Ureter (tissue), 1 donor: ENCODE results near the gene CFAP69. TPM values are rescaled to one million over a fixed set of nuclear protein-coding genes. Genes with fewer than 3 reads are reported as not detected.

ENCODE experiments used
- DNase-seq: peaks from one replicate; pipeline ENCODE4 v3.0.0-alpha.2; 2020; ENCODE audit warnings: low spot score
- total RNA-seq: library from RNA; stranded (reverse); gene quantifications from one replicate; pipeline ENCODE4 v1.2.4, GENCODE V29; 2023
- donor health status: DM: yes; HTN: yes; CAD: no.

CFAP69 gene
- 9.3 TPM for total RNA-seq

GRCh38 chr7:90244909-90245851, at the start of gene CFAP69:
TSS of gene CFAP69 (plus strand) at chr7:90245174. CDS start at chr7:90245425, 251 bp downstream.
- peak; percentile 93 for DNase-seq

DNA sequence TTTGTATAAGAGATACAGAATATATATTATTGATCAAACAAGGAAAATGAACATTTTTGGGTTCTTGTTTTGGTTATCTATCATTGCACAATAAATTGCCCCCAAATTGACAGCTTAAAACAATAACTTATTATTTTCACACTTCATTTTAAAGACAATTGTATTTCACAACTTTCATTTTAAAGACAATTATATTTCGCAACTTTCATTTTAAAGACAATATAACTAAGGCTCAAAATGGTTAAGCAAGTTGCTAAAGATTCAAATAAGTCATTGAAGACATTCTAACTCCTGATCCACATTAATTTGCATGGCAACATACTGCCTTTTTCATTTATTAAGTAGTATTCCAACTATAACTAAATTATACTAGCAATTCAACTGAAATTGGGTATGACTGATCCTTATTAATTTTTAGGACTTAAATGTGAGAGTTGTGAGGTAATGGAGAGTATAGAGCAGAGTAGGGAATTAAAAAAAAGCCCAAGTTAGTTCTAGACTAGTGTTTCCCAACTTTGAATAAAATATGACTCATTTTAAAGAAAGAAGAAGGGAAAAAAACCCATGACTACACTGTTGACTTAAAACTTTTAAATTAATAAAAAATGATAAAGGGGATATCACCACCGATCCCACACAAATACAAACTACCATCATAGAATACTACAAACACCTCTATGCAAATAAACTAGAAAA, 43.3 kb upstream of the CFAP69 start:
- DNase-seq, result no peak

GRCh38 chr7:90207956-90208355, 37.0 kb upstream of the CFAP69 start:
- no peak for DNase-seq

- DNase-seq, result no peak
Measured at GRCh38 chr7:90209776-90210175, 35.2 kb upstream of the CFAP69 start.

- DNase-seq, result no peak
Measured at GRCh38 chr7:90210475-90210874, 34.5 kb upstream of the CFAP69 start.

DNA sequence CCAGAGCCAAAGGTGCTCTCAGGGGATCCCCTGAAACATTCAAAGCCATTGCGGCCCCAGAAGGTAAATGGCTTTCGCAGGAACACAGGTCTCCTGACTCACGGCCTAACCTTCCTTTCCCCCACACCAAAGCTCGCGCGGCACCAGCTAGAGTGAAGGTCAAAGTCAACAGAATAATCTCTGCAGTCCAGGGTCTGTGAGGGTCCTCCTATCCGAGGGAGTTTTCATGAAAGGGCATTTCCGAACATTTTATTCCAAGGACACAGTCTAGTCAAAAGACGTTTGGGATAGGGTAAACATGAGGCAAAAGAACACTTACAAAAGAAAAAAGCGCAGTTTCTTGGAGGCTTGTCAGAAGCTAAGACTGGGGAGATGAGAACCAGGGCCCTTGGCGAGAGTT, 34.0 kb upstream of the CFAP69 start:
- DNase-seq, result peak; percentile 43

DNA sequence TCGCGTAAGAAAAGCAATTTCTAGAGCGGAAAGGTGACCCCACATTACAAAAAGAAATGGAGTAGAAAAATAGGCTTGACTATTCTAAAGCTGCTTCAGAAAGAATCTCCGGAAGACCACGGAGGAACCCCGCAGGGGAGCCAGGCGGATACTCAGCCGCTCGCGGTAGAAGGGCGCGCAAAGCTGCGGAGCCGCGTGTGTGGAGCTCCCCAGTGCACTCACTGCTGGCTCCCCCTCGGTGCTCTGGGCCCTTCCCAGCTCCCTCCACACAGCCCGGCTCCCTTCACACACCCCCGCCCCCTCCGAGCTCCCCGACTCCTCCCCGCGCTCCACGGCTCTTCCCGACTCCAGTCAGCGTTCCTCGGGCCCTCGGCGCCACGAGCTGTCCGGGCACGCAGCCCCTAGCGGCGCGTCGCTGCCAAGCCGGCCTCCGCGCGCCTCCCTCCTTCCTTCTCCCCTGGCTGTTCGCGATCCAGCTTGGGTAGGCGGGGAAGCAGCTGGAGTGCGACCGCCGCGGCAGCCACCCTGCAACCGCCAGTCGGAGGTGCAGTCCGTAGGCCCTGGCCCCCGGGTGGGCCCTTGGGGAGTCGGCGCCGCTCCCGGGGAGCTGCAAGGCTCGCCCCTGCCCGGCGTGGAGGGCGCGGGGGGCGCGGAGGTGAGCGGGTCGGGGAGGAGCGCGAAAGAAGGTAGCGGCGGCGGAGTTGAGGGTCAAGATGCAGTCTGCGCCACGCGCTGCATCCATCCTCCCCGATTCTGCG, 33.4 kb upstream of the CFAP69 start, which contains the start of gene STEAP2:
STEAP2 (plus strand) TSS at position 350 of the 758 bp plus-strand sequence. CDS start 13,343 bp downstream, outside the sequence.
- peak; percentile 95 for DNase-seq

GRCh38 chr7:90212149-90212495, 32.9 kb upstream of the CFAP69 start:
- DNase-seq, result no peak

DNA sequence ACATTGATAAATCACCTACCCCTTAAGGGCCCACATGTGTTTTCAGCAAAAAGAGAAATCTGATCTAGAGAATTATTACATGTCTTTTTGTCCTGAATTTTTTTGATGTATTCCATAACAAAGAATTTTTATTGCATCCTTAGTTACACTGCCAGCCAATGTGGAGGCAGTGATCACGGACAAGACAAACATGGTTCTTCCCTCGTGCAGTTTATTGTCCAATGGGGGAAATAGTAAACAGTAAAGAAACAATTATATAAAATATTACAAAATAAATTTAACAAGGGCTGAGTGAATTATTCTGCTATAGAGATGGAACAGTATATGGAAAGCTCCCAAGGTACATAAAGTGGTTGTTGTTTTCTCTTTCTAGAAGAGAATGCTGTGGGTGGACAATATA, 31.5 kb upstream of the CFAP69 start:
- DNase-seq, result no peak

GRCh38 chr7:90216080-90216674, 28.8 kb upstream of the CFAP69 start:
- DNase-seq, result no peak

GRCh38 chr7:90216771-90217170, 28.2 kb upstream of the CFAP69 start:
- DNase-seq, result no peak

GRCh38 chr7:90222390-90222789, 22.6 kb upstream of the CFAP69 start:
- DNase-seq, result no peak

GRCh38 chr7:90222811-90223725, 21.9 kb upstream of the CFAP69 start:
- DNase-seq, result no peak

DNA sequence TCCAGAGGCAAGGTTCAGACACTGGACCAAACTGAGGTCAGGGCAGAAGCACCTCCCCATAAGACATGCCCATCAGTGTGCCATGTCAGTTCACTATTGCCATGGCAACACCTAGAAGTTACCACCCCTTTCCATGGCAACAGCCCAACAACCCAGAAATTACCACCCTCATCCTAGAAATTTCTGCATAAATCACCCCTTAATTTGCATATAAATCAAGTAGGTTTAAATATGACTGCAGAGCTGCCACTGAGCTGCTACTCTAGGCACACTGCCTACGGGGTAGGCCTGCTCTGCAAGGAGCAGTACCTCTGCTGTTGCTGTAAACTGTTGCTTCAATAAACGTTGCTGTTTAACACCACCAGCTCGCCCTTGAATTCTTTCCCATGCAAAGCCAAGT, 20.8 kb upstream of the CFAP69 start:
- no peak for DNase-seq

- no peak for DNase-seq
Measured at GRCh38 chr7:90225181-90225580, 19.8 kb upstream of the CFAP69 start.

GRCh38 chr7:90225601-90226000, 19.4 kb upstream of the CFAP69 start:
- DNase-seq, result no peak

DNA sequence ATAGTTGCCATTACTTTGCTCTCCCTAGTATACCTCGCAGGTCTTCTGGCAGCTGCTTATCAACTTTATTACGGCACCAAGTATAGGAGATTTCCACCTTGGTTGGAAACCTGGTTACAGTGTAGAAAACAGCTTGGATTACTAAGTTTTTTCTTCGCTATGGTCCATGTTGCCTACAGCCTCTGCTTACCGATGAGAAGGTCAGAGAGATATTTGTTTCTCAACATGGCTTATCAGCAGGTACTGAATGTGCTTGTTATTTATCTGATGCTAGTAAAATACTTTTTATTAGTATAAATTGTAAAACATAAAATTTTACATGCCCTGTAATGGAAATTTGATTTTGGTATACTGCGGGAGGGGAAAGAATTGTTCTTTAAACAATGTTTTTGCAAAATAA, 17.7 kb upstream of the CFAP69 start:
- DNase-seq, result no peak

GRCh38 chr7:90229682-90230081, 15.3 kb upstream of the CFAP69 start:
- no peak for DNase-seq

DNA sequence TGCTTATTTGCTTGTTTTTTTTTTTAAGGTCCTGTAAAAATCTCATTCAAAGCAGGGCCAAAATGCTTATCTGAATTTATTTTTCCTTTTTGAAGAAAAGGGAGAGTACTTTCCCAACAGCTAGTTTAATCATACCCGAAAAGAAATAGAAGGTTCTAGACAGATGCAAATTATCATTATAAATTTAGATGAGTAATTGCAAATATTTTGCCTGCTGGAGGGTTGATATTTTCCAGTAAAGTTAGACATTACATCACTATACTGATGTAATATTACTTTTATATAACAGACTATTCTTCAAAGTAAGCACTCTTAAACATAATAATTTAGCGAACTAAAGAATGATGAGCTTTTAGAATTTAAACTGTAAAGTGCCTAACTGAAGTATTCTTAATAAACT, 14.1 kb upstream of the CFAP69 start:
- no peak for DNase-seq

GRCh38 chr7:90231304-90231703, 13.7 kb upstream of the CFAP69 start:
- DNase-seq, result no peak

DNA sequence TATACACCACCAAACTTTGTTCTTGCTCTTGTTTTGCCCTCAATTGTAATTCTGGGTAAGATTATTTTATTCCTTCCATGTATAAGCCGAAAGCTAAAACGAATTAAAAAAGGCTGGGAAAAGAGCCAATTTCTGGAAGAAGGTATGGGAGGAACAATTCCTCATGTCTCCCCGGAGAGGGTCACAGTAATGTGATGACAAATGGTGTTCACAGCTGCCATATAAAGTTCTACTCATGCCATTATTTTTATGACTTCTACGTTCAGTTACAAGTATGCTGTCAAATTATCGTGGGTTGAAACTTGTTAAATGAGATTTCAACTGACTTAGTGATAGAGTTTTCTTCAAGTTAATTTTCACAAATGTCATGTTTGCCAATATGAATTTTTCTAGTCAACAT, 12.5 kb upstream of the CFAP69 start:
- no peak for DNase-seq
